ENCODE results near the gene TTYH3.
"Not testable (repeated sequence)": the region's sequence is repeated elsewhere in the genome, so short reads cannot be mapped to it uniquely, and the experiment has no call there.

Gene TTYH3

GRCh38 chr7:2603044-2603965, 28.5 kb upstream of the TTYH3 start:
- no peak for DNase-seq (ENCODE audit: low spot score)

GRCh38 chr7:2604608-2605174, 27.1 kb upstream of the TTYH3 start:
- no peak for DNase-seq (ENCODE audit: low spot score)

GRCh38 chr7:2605608-2606538, 25.9 kb upstream of the TTYH3 start:
- no peak for DNase-seq (ENCODE audit: low spot score)

GRCh38 chr7:2606539-2606936, 25.2 kb upstream of the TTYH3 start:
- no peak for DNase-seq (ENCODE audit: low spot score)

- no peak for DNase-seq (ENCODE audit: low spot score)
Observed at GRCh38 chr7:2607122-2607922, 24.5 kb upstream of the TTYH3 start.

GRCh38 chr7:2607923-2608904, 23.6 kb upstream of the TTYH3 start:
- DNase-seq (ENCODE audit: low spot score): no peak

GRCh38 chr7:2608921-2609411, 22.8 kb upstream of the TTYH3 start:
- DNase-seq (ENCODE audit: low spot score): peak; percentile 67

- DNase-seq (ENCODE audit: low spot score): not testable (repeated sequence)
Observed at GRCh38 chr7:2609646-2610045, 22.1 kb upstream of the TTYH3 start.

- no peak for DNase-seq (ENCODE audit: low spot score)
Observed at GRCh38 chr7:2610466-2610865, 21.3 kb upstream of the TTYH3 start.

- DNase-seq (ENCODE audit: low spot score): no peak
Observed at GRCh38 chr7:2610898-2611297, 20.9 kb upstream of the TTYH3 start.

GRCh38 chr7:2611401-2611800, 20.4 kb upstream of the TTYH3 start:
- DNase-seq (ENCODE audit: low spot score): no peak

- no peak for DNase-seq (ENCODE audit: low spot score)
Observed at GRCh38 chr7:2611922-2612321, 19.9 kb upstream of the TTYH3 start.

- peak; percentile 41 for DNase-seq (ENCODE audit: low spot score)
Observed at GRCh38 chr7:2612445-2613097, 19.2 kb upstream of the TTYH3 start.

- no peak for DNase-seq (ENCODE audit: low spot score)
Observed at GRCh38 chr7:2613098-2613930, 18.5 kb upstream of the TTYH3 start.

- DNase-seq (ENCODE audit: low spot score): no peak
Observed at GRCh38 chr7:2613931-2614600, 17.7 kb upstream of the TTYH3 start.

- no peak for DNase-seq (ENCODE audit: low spot score)
Observed at GRCh38 chr7:2614631-2615330, 17.0 kb upstream of the TTYH3 start.

Data from germinal center (tissue), 1 donor.